CD4-positive, alpha-beta T cell treated with Interferon alpha-2 for 1 hour (primary cell): ENCODE data around the gene ADIPOR1.
"Not testable (repeated sequence)": the region's sequence is repeated elsewhere in the genome, so short reads cannot be mapped to it uniquely, and the experiment has no call there.

Experiments used
- DNase-seq, 2 donors: peaks; one replicate each; pipeline ENCODE4 v3.0.0-alpha.2; 2020 to 2022

Gene ADIPOR1

DNA sequence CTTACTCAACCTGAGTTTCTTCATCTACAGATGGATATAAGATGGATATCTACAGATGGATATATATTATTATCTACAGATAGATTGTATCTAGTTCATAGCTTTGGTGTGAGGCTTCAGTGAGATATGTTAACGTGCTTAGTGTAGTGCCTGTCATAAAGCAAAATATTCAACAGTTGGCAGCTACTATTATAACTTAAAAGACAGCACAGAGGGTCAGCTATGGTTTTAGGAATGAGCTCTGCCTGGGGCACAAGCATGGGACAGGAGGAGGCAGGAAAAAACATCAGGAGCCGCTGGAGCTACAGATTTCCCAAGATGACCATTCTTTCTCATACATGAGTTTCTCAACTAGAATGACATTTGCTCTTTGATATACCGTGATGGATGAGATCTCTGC lies 10.2 kb upstream of the ADIPOR1 start:
- DNase-seq: no peak

- DNase-seq: peak; percentile 4 to 49
These were observed 9.7 kb upstream of the ADIPOR1 start for GRCh38 chr1:202967684-202968281.

GRCh38 chr1:202966006-202966898 lies 8.1 kb upstream of the ADIPOR1 start:
- no peak for DNase-seq

- no peak for DNase-seq
These were observed 7.3 kb upstream of the ADIPOR1 start for GRCh38 chr1:202965422-202965821.

DNA sequence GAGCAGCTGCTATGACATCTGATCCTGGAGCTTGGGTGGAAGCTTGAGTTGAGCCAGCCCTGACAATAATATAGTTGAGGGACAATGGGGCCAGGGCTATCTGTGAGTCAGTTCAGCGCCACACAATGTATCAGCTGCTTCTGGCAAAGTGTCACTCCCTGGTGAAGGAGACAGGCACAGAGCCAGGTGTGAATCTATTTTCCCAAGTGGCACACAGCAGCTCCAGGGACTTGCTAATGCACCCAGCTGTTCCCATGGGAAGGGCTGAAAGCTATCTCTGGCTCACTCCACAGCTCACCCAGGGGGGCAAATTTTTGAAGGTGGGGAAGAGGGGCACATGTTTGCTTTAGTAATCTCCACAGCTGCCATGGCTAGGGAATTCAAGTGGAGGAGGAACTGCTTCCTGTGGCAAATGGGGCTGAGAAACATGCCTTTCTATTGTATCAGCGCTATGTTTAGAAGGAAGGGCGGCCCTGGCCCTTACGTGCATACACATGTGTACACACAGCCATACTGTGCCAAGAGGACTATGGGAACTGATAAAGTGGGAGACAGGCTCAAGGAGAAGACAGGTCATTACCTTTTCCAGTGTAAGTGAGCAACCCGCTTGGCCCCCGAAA lies 6.8 kb upstream of the ADIPOR1 start:
- DNase-seq: no peak

DNA sequence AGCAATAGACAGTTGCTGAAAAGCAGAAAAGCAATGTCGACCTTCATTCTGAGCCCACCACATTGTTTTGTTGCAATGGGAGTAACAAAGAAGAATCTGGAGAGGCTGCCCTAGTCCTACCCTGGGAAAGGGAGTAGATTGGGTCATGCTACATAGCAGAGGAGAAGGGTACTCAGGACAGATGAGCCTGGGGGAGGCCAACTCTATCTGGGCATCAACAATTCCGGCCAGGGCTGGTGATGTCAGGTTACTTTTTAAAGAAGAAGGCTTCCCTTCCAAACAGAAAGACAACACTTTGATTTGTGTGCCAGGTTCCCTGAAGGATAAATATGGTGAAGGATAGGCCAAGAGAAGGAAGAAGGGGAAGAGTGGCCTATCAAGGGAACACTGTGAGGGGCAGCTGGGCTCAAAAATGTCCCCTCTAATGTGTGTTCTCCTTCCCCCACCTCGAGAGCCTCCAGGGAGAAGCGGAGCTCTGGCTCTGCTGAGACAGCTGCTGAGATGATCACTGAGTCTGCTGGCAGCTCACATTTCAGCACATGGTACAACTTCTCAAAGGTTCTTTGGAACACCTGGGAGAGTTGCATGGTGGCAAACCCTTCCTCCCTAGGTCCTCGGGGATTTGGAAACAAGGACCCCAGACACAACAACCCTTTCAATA lies 3.2 kb upstream of the ADIPOR1 start:
- DNase-seq: no peak

DNA sequence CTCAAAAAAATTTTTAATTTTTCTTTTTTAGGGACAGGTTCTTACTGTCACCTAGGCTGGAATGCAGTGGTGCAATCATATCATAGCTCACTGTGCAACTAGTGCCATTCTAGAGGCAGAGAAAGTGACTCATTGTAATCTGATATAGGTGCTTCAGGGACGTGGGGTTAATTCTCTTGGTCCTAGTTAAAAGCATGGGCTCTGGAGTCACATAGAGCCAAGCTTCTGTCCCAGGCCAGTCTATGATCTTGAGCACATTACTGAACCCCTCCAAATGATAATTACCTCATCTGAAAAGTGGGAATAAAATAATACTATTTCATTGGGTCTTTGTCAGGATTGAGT lies 1.1 kb upstream of the ADIPOR1 start:
- DNase-seq: no peak

GRCh38 chr1:202958544-202959275 lies 598 bp upstream of the ADIPOR1 start:
- peak in 1 of 2 donors; percentile 31 for DNase-seq

- no peak for DNase-seq
These were observed 1.1 kb downstream of the ADIPOR1 start for GRCh38 chr1:202956969-202957368.

DNA sequence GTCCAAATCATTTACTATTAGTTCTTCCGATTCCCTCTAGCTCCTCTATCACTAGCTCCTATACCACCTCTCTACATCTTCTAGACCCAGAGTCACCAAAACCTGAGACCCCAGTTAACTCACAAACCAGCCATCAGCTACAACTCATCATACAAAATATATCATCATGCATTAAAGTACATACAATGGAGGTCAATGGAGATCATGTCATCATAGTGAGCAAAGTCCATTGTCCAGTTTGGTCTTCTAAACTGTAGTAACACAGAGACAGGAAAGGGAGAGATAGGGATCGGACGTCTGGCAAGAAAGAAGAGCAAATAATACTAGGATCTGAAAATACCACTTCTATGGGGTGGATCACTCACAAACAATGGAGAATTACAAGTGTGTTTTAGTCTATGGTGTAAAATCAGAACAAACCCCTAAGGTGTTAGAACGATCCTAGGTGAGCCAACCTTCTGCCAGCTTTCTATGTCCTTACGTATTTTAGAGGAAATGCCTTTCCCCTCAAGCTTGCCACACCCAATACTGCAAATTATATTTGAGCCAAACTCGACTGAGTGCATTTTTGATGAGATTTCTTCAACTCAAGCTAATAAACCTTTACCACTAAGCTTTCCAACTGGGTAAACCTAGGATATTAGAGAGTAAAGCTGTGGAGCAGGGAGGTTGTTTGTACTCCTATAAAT lies 3.9 kb downstream of the ADIPOR1 start:
- no peak for DNase-seq

GRCh38 chr1:202953392-202953791 lies 4.7 kb downstream of the ADIPOR1 start:
- DNase-seq: no peak

GRCh38 chr1:202952818-202953217 lies 5.3 kb downstream of the ADIPOR1 start:
- DNase-seq: peak; percentile 14 to 61

GRCh38 chr1:202952099-202952498 lies 6.0 kb downstream of the ADIPOR1 start:
- DNase-seq: no peak

- DNase-seq: no peak
These were observed 6.7 kb downstream of the ADIPOR1 start for GRCh38 chr1:202951437-202951836.

DNA sequence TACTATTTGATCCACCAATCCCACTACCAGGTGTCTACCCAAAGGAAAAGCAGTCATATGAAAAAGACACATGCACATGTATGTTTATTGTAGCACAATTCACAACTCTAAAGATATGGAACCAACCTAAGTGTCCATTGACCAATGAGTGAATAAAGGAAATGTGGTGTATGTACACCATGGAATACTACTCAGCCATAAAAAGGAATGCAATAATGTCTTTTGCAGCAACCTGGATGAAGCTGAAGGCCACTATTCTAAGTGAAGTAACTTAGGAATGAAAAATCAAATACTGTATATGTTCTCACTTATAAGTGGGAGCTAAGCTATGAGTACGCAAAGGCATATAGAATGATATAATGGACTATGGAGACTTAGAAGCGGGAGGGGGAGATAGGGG lies 12.6 kb downstream of the ADIPOR1 start:
- DNase-seq: no peak

DNA sequence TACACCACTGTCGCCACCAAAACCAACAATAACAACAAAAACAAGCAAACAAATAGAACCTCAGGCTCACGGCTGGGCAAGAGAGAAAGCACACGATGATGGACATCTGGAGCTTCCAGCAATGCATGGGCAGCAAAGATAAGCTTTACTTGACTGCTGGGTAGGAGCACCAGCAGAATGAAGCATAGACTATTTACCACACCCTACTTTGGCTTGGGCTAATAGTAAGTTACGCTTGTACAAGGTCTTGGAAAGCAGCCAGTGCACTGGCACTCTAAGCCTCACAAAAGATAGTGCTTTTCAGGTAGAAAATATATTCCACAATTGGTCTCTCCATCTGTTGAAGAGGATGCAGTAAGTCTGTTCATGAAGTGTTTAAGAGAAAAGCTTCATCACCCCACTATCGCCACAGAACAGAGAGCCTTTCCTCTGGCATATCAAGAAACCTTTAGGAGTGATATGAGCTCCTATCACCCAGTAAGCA lies 13.6 kb downstream of the ADIPOR1 start:
- DNase-seq: no peak

GRCh38 chr1:202942426-202942825 lies 15.7 kb downstream of the ADIPOR1 start:
- no peak for DNase-seq

DNA sequence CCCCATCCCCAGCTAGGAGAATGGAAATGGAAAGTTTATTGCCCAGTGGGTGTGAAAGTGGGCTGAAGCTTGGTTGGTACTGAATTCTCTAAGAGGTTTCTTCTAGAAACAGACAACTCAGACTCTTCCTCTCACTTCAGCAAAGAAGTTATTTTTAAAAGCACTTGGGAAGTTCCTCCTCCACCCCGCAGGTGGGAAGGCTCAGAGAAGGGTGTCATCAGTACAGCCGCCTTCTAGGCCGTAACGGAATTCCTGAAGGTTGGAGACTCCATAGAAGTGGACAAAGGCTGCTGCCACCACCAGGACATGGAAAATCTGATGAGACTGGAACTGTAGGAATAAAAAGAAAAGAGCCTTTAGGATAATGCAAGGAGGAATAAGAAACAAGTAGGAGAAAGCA lies 16.7 kb downstream of the ADIPOR1 start:
- DNase-seq: no peak

- DNase-seq: no peak
These were observed 17.6 kb downstream of the ADIPOR1 start for GRCh38 chr1:202940561-202940960.

DNA sequence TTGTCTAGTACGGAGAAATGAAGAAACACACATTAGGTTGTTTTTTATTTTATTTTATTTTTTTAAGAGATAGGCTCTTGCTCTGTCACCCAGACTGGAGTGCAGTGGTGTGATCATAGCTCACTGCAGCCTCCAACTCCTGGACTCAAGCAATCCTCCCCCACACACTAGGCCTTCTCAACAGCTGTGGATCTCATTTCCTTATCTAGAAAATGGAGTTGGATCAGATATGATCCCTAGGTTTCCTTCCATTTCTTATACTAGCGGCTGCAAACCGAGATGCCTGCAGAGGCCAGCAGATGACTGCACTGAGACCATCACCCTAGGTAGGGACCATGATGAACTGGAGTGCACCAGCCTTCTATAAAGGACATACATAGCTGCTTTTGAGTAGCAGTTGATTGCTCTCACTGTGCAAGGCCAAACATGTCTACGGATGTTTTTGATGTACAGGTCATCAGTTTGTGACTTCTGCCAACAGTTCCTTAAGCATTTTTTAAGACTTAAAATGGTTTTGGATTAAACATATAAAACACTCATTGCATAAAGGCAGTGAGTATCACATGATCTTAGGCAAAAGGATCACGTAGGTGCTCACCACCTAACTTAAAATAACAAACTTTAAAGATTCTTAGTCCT lies 19.7 kb downstream of the ADIPOR1 start:
- no peak for DNase-seq

DNA sequence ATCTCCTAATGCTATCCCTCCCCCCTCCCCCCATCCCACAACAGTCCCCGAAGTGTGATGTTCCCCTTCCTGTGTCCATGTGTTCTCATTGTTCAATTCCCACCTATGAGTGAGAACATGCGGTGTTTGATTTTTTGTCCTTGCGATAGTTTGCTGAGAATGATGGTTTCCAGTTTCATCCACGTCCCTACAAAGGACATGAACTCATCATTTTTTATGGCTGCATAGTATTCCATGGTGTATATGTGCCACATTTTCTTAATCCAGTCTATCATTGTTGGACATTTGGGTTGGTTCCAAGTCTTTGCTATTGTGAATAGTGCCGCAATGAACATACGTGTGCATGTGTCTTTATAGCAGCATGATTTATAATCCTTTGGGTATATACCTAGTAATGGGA lies 21.7 kb downstream of the ADIPOR1 start:
- DNase-seq: not testable (repeated sequence)

DNA sequence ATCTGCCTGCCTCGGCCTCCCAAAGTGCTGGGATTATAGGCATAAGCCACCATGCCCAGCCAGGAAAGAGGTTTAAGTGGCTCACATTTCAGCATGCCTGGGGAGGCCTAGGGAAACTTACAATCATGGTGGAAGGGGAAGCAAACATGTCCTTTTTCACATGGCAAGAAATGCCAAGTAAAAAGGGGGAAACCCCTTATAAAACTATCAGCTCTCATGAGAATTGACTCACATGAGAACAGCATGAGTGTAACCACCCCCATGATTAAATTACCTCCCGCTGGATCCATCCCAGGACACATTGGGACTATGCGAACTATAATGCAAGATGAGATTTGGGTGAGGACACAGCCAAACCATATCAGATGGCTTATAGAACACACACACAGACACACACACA lies 22.3 kb downstream of the ADIPOR1 start:
- no peak for DNase-seq
